IPS-NIHi7 (cell line): ENCODE results near the gene ORAI1.
"Not testable (repeated sequence)": the region's sequence is repeated elsewhere in the genome, so short reads cannot be mapped to it uniquely, and the experiment has no call there.

Experiments
- DNase-seq: peaks from one replicate; pipeline ENCODE4 v3.0.0; 2012; ENCODE audit warnings: mixed read lengths; ENCODE audit errors: extremely low spot score

The ORAI1 gene

DNA sequence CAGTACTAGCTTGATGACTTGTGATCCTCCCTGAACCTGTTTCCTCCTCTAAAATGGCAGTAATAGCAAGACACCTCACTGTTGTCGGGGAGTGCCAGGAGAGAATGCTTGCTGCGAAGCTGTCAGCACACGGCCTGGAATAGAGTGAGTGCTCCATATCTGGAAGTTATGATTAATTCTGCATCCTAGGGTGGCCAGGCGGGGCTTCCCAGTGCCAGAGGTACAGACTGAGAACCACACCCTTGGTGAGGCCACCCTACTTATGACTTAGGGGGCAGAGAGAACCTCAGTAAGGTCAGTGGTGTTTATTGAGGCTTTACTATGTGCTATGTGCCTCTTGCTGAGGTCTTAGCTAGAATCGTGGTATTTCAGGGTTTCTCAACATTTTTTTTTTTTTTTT lies 23.0 kb downstream of the ORAI1 start:
- DNase-seq = no peak

DNA sequence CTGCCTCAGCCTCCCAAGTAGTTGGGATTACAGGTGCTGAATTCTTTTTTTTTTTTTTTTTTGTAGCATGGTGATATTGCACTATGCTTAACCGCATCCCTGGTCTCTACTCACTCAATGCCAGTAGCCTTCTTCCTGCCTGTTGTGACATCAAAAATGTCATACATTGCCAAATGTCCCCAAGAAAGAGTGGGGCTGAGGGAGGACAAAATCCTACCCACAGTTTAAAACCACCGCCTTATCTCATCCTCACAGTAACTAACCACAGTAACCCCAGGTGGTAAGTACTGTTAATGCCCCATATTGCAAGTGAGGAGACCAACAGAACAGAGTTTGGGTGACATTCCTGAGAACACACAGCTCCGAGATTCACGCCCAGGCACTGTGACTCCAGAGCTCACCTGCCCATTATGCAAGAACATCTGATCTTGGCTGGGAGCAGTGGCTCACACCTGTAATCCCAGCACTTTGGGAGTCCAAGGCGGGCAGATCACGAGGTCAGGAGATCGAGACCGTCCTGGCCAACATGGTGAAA lies 23.6 kb downstream of the ORAI1 start:
- DNase-seq = no peak

DNA sequence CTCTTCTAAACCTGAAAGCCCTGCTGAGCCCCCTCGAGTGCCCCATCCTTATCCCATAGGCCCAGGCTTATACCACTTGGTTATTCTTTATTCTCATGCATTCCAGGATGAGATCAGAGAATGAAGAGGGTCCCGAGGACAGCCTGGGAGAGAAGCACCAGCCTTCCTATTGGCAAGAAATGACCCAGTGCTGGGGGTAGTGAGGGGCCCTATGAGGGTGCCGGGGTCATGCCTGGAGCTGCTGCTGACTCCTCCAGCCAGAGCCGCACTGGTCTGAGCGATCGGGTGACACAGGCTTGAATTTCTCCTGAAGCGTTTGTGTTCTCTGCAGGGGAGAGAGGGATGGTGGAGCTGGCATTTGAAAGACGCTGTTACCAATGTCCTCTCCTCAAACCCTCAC lies 25.0 kb downstream of the ORAI1 start:
- DNase-seq = no peak

DNA sequence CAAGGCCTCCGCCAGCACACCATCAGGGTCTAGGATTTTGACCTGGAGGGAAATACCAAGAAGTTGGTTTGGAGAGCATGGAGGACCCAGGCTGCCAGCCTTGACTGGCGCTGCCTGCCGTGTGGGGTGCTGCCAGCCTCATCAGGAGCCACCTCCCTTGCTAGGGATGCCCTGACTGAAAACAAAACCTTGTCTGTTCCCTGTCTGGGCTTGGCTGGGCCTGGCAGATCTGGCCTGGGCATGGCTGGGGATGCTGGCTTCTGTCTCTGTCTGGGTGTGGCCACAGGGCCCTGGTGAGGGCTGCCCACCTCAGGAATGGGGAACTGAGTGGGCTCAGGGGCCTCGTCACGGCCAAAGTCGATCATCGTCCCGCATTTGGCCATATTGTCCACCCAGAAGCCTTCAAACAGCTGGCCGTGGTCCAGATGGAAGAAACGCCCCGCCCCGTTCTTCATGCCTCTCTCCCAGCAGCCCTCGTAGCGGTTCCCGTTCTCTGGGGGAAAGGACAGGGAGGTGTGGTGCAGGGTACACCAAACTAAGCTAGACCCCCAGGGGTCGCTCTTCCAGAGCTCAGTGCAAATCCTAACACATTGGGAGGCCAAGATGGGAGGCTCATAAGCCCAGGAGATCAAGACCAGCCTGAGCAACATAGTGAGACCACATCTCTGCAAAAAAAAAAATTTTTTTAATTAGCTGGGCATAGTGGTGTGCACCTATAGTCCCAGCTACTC lies 26.6 kb downstream of the ORAI1 start:
- DNase-seq = peak; percentile 10

DNA sequence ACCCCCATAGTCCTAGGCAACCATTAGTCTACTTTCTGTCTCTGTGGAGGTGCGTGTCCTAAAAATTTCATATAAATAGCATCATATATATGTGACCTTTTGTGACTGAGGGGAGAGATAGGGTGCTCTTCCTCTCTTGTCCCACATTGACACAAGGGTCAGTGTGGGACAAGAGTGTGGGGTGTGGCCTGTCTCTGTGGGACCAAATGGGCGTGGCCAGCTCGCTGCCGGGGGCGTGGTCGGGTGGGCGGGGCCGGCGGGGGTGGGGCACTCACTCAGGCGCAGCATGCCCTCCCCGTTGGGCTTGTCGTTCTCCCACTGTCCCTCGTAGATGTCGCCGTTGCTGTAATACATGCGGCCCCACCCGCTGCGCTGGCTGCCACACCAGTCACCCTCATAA lies 27.7 kb downstream of the ORAI1 start:
- DNase-seq = peak; percentile 43

DNA sequence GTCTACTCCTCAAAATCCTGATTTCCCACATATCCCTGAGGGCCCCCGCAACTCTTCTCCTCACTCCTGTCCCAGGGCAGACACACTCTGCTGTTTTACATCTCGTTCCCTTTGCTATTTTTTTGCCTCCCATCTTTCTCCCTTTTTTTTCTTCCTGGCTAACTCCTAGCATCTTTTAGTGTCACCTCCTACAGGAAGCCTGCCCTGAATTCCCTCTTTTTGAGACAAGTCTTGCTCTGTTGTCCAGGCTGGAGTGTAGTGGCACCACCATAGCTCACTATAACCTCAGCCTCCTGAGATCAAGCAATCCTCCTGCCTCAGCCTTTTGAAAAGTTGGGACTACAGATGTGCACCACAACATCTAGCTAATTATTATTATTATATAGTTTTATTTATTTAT lies 29.8 kb downstream of the ORAI1 start:
- DNase-seq = no peak

DNA sequence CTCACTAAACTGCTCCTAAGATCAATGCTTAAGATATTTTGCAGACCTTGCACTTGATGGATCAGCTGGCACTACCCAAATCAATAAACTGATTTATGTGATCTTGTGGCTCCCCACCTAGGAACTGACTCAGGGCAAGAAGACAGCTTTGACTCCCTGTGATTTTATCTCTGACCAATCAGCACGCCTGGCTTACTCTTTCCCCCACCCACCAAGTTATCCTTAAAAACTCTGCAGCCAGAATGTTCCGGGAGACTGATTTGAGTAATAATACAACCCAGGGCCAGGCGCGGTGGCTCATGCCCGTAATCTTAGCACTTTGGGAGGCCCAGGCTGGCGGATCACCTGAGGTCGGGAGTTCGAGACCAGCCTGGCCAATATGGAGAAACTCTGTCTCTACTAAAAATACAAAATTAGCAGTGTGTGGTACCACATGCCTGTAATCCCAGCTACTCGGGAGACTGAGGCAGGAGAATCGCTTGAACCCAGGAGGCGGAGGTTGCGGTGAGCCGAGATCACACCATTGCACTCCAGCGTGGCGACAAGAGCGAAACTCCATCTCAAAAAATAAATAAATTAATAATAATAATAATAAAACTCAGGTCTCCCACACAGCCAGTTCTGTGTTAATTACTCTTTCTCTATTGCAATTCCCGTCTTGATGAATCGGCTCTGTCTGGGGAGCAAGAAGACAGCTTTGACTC lies 31.1 kb downstream of the ORAI1 start:
- DNase-seq = no peak

DNA sequence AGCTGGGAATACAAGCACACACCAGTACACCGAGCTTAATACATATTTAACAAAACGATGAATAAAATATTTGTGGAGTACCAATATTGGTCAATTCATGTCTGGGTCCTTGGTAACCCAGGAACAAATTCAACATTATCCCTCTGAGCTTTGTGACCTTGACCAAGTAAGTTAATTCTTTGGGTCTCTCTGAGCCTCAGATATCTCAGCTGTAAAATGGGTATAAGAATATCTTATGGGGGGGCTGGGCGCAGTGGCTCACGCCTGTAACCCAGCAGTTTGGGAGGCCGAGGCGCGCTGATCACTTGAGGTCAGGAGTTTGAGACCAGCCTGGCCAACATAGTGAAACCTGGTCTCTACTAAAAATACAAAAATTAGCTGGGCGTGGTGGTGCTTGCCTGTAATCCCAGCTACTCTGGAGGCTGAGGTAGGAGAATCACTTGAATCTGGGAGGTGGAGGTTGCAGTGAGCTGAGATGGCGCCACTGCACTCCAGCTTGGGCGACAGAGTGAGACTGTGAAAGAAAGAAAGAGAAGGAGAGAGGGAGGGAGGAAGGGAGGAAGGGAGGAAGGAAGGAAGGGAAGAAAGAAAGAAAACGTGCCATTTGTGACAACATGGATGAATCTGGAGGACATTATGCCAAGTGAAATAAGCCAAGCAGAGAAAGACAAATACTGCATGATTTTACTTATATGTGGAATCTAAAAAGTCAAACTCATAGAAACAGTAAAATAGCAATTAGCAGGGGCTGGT lies 35.2 kb downstream of the ORAI1 start:
- DNase-seq = not testable (repeated sequence)

DNA sequence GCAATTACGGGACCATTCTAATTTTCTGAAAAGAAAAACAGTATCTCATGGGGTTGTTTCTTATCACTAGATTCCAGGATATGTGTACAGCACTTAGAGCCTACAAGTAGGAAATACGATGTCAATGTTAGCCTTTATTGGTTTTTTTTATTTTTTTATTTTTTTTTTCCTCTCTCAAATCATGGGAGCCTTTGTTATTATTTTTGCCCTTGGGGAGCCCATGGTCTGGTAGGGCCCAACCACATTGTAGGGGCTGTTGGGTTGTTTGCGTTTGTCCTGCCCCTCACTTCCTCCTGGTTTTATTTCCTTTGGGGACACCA lies 37.2 kb downstream of the ORAI1 start:
- DNase-seq = no peak

DNA sequence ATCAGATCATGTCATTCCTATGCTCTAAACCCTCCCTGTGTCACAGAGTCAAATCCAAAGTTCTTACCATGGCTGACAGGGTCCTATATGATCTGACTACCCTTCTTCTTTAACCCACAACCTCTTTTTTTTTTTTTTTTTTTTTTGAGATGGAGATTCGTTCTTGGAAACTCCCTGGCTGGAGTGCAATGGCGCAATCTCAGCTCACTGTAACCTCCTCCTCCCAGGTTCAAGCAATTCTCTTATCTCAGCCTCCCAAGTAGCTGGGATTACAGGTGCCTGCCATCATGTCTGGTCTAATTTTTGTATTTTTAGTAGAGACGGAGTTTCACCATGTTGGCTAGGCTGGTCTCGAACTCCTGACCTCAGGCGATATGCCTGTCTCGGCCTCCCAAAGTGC lies 40.5 kb downstream of the ORAI1 start:
- not testable (repeated sequence) for DNase-seq

DNA sequence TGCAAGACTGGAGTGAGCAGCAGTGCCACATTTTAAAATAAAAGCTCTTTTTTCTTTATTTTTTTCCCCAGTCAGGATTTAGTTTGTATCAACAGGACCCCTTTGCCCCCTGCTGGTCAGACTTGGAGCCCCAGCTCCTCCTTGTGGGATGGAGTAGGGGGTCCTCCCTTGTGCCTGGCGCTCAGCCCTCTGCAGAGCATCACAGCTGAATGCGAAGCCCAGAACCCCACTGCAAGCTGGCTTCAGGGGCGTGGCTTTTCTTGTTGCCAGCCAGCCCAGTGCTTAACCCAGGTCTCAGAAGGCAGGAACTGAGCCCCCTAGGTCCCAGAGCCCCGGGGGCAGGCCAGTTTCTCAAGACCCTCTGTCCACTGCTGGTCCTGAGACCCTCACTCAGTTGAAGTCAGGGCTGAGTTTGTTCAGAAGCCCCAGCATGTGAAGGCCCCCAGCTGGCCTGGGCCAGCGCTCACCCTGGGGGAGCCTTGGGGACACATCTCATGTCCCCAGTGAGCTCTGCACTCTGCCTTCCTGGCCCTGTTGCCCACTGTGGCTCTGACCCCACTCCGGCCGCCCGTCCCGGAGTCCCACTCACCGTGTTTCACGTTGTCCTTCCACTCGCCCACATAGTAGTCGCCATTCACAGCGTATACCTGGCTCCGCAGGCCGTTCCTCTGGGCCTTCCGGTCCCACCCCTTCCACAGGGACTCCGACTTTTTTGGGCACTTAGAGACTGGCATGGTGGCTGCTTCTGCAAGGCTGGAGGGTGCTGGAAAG lies 42.6 kb downstream of the ORAI1 start:
- peak; percentile 65 for DNase-seq

DNA sequence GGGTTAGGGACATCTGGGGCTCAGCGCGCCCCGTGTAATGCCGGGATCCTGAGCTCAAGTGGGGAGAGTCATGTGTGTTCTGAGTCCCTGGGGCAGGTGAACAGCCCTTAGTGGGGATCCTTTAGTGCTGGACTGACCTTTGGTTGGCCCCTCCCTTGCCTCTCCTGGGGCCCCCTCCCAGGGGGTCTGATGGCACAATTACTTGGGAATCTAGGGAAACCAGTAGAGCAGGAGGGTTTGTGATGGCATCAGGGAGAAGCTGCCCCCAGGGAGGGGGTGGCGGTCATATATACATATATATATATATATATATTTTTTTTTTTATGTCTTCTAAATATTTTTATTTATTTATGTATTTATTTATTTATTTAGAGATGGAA lies 43.2 kb downstream of the ORAI1 start, which contains the start of gene MORN3:
MORN3 (minus strand) TSS at position 134 of the 380 bp plus-strand sequence. CDS start 171 bp downstream, outside the sequence.
- no peak for DNase-seq

DNA sequence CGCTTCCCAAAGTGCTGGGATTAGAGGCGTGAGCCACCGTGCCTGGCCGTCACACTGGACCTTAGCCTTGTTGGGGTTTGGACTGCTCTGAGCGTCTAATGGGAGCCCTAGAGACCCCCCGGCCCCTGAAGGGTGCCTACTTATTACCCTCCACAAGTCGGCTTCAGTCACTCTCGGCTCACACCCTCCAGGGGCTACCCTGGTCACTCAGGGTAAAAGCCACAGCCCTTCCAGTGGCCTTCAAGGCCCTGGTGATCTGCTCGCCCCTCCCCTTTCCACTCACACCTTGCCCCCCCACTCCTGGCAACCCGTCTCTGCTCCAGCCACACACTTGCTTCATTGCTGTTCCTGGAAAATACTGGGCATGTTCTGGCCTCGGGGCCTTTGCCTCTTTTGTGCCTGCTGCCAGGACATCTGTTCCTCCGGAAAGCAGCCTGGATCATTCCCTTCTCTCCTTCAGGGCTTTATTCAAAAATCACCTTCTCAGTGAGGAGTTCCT lies 46.7 kb downstream of the ORAI1 start:
- DNase-seq = no peak

DNA sequence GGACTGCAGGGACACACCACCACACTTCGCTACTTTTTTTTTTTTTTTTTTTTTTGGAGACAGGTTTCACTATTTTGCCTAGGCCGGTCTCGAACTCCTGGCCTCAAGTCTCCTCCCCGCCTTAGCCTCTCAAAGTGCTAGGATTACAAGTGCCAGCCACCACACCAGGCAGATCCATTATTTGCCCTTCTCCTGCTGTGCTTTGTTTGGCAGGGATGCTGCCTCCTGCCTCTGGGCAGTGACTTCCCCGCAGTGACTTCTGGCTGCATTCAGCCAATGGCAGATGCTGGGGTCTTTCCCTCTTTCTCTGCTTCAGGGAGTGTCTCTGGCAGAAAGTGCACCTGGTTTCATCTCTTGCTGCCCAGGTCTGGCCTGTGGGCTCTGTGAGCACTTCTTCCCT lies 49.9 kb downstream of the ORAI1 start:
- no peak for DNase-seq

DNA sequence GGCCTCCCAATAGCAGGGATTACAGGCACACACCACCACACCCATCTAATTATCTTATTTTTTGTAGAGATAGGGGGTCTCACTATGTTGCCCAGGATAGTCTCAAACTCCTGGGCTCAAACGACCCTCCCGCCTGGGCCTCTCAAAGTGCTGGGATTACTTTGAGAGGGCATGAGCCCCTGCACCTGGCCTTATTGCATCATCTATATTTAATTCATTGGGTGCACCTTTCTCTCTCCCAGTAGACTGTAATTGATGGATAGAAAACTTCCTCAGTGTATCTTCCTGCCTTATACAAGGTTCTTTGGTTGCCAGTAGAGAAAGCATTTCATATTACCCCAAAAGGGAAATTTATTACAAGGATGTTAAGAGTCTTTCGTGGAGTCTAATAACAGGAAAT lies 52.0 kb downstream of the ORAI1 start:
- DNase-seq = no peak

DNA sequence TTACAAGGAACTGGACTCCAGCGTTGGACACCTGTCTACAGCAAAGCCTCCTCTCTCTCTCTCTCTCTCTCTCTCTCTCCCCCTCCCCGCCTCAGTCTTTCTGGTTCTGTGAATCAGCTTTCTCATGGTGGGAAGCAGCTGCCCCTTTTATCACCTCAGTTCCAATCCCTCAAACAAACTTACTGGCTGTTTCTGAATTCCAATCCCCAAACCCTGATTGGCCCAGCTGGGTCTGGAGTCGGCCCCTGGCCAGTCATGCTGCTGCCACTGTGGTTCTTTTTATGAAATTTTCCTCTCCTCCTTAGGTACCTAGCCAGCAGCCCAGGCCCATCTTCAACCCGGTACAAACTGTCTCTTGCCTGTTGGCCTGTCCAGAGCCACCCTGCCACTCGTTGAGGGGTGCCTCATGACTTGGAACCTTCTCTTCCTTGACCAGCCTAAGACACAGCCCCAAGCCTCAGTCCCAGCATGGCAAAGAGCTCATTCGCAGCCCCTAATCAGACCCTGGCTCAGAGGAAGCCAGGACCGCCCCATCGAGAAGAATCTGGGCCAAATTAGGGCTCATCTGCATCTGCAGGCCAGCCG lies 52.5 kb downstream of the ORAI1 start:
- no peak for DNase-seq

DNA sequence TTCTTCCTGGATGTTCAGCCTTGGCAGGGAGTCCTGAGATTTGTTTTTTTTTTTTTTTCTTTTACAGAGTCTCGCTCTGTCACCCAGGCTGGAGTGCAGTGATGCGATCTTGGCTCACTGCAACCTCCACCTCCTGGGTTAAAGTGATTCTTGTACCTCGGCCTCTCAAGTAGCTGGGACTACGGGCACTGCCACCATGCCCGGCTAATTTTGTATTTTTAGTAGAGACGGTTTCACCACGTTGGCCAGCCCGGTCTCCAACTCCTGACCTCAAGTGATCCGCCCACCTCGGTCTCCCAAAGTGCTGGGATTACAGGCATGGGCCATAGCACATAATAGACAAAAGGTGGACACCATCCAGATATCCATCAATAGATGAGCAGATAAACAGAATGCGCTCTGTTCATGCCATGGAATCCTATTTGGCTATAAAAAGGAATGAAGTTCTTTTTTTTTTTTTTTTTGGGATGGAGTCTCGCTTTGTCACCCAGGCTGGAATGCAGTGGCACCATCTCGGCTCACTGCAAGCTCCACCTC lies 53.4 kb downstream of the ORAI1 start:
- DNase-seq = not testable (repeated sequence)

DNA sequence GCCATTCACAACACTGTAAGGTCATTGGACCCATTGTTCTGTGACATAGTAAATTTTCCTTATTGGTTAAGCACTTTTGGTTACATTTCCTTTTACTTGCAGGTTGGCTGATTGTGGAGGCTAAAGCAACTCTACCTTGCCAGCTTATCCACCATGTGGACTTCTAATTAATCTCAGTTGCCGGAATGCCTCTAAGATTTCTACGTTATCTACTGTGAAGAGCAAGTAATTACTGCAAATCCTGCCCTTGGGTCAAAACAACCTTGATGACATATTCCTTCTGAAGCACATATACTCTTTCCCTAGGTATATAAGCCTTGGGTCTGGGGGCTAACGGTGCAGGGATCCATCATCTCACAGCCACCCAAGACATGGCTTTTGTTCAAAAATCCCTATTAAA lies 62.6 kb downstream of the ORAI1 start:
- no peak for DNase-seq

DNA sequence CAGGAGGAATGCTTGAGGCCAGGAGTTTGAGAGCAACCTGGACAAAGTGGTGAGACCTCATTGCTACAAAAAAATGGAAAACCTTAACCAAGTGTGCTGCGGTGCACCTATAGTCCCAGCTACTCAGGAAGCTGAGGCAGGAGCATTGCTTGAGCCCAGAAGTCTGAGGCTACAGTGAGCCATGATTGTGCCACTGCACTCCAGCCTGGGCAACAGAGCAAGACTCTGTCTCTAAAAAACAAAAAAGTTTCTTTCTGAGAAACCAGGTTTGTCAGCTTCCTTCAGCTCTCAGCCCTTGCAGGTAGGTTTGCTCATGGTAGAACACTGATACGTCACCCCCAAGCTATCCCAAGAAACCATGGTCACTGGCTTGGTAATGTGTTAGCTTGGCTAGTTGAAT lies 63.1 kb downstream of the ORAI1 start:
- DNase-seq = no peak
